ENCODE measurements around the gene CD52.
"Not testable (repeated sequence)": the region's sequence is repeated elsewhere in the genome, so short reads cannot be mapped to it uniquely, and the experiment has no call there.

CD52 gene

DNA sequence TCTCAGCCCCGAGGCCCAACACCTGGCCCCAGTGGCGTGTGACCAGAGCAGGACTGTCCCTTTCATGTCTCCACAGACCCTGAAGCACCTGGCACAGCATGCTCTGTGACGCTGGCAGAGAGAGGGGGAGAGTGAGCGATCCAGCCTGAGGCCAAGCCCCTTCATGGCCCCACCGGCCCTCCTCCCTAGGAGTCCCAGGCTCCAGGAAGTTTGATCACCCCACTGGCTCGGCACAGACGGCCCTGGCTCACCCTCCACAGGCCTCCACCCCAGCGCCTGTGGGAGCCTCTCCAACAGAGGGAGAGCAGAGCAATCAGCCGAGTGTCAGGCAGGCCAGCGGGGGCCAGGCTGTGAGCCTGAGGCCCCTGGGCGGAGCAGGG lies 26.9 kb upstream of the CD52 start:
- Histone ChIP-seq H3K27ac (ENCODE audit: low read length) (no peak overlapping the region), H3K4me1 (ENCODE audit: low read length) (peaks cover 46% of the 10 kb centered on the region), H4K20me1 (ENCODE audit: insufficient read depth, low read length) (no peaks in the 10 kb centered on the region), H3K4me3 (ENCODE audit: low read length) (no peak overlapping the region), H3K9me3 (ENCODE audit: insufficient read depth, low read length) (peaks cover 10% of the 10 kb centered on the region; the same call in 1 of the 2 replicates), H3K79me2 (ENCODE audit: low read length) (no peaks in the 10 kb centered on the region), H2AFZ (ENCODE audit: low read depth, low read length) (no peak overlapping the region), H3K4me2 (ENCODE audit: low read length) (peak overlapping the region; percentile 55), H3K36me3 (replicated peaks; ENCODE audit: low read depth, low read length) (no peaks in the 10 kb centered on the region), H3K27me3 (ENCODE audit: low read depth, low read length) (no peaks in the 10 kb centered on the region), H3K9ac (ENCODE audit: low read length) (no peak overlapping the region; the same call in 1 of the 2 replicates)
- no peak for TF ChIP-seq EZH2phosphoT487 (IDR thresholded peaks at IDR 0.05; ENCODE audit: low read depth)
- TF ChIP-seq, protein P1, sequence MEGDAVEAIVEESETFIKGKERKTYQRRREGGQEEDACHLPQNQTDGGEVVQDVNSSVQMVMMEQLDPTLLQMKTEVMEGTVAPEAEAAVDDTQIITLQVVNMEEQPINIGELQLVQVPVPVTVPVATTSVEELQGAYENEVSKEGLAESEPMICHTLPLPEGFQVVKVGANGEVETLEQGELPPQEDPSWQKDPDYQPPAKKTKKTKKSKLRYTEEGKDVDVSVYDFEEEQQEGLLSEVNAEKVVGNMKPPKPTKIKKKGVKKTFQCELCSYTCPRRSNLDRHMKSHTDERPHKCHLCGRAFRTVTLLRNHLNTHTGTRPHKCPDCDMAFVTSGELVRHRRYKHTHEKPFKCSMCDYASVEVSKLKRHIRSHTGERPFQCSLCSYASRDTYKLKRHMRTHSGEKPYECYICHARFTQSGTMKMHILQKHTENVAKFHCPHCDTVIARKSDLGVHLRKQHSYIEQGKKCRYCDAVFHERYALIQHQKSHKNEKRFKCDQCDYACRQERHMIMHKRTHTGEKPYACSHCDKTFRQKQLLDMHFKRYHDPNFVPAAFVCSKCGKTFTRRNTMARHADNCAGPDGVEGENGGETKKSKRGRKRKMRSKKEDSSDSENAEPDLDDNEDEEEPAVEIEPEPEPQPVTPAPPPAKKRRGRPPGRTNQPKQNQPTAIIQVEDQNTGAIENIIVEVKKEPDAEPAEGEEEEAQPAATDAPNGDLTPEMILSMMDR (IDR thresholded peaks at IDR 0.05; ENCODE audit: low read depth, low read length), result no peak

DNA sequence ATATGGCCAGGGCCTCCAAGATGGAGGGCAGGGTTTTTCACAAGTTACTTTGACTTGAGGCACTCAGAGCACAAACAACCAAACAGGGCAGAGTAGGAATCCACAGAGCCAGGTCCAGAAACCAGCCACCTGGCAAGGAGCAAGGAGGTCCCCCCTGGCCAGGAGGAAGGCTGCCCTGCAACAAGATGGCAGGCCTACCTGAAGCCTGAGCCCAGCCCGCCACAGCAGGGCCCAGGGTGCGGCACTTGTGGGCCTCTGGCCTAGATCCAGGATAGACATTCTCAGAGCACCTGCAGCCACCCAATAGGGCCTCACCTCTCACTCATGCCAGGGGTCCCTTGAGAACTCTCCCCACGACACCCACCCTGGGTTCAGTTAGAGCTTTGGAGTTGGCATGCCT lies 26.3 kb upstream of the CD52 start:
- no peaks in the 10 kb centered on the region for H3K36me3 ChIP-seq (replicated peaks; ENCODE audit: low read depth, low read length)
- H4K20me1 ChIP-seq (ENCODE audit: insufficient read depth, low read length), result no peaks in the 10 kb centered on the region
- H3K27ac ChIP-seq (ENCODE audit: low read length), result no peak overlapping the region
- H3K4me3 ChIP-seq (ENCODE audit: low read length), result no peak overlapping the region
- H3K79me2 ChIP-seq (ENCODE audit: low read length), result no peaks in the 10 kb centered on the region
- H3K27me3 ChIP-seq (ENCODE audit: low read depth, low read length), result no peaks in the 10 kb centered on the region
- H2AFZ ChIP-seq (ENCODE audit: low read depth, low read length), result no peak overlapping the region
- no peak overlapping the region for H3K9ac ChIP-seq (ENCODE audit: low read length)
- H3K9me3 ChIP-seq (ENCODE audit: insufficient read depth, low read length), result peaks cover 10% of the 10 kb centered on the region; the same call in 1 of the 2 replicates
- no peak overlapping the region for H3K4me2 ChIP-seq (ENCODE audit: low read length)
- peaks cover 46% of the 10 kb centered on the region for H3K4me1 ChIP-seq (ENCODE audit: low read length)
- TF ChIP-seq, protein P1 (IDR thresholded peaks at IDR 0.05; ENCODE audit: low read depth, low read length), result no peak
- TF ChIP-seq EZH2phosphoT487 (IDR thresholded peaks at IDR 0.05; ENCODE audit: low read depth), result no peak

DNA sequence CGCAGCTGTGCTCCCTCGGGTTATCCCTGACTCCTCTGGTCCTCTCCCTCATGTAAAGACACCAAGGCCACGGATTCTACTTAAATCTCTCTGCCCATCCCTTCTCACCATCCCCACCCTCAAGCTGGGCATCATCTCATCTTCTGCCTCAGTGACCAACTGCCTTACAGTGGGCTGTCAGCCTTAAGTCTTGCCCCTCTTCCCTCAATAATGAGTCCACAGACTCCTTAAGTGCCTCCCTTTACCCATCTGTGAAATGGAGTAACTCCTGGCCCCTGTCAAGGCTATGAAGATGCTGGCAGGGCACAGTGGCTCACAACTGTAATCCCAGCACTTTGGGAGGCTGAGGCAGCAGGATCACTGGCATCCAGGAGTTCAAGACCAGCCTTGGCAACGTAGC lies 25.8 kb upstream of the CD52 start:
- no peaks in the 10 kb centered on the region for H4K20me1 ChIP-seq (ENCODE audit: insufficient read depth, low read length)
- no peak overlapping the region for H3K4me2 ChIP-seq (ENCODE audit: low read length)
- no peaks in the 10 kb centered on the region for H3K79me2 ChIP-seq (ENCODE audit: low read length)
- H3K9ac ChIP-seq (ENCODE audit: low read length), result no peak overlapping the region
- no peak overlapping the region for H2AFZ ChIP-seq (ENCODE audit: low read depth, low read length)
- H3K27ac ChIP-seq (ENCODE audit: low read length), result no peak overlapping the region
- H3K4me1 ChIP-seq (ENCODE audit: low read length), result peaks cover 43% of the 10 kb centered on the region
- TF ChIP-seq, protein P1 (IDR thresholded peaks at IDR 0.05; ENCODE audit: low read depth, low read length), result no peak
- no peak for TF ChIP-seq EZH2phosphoT487 (IDR thresholded peaks at IDR 0.05; ENCODE audit: low read depth)
- no peak overlapping the region for H3K4me3 ChIP-seq (ENCODE audit: low read length)
- no peaks in the 10 kb centered on the region for H3K27me3 ChIP-seq (ENCODE audit: low read depth, low read length)
- no peaks in the 10 kb centered on the region for H3K36me3 ChIP-seq (replicated peaks; ENCODE audit: low read depth, low read length)
- H3K9me3 ChIP-seq (ENCODE audit: insufficient read depth, low read length), result peaks cover 10% of the 10 kb centered on the region; the same call in 1 of the 2 replicates

DNA sequence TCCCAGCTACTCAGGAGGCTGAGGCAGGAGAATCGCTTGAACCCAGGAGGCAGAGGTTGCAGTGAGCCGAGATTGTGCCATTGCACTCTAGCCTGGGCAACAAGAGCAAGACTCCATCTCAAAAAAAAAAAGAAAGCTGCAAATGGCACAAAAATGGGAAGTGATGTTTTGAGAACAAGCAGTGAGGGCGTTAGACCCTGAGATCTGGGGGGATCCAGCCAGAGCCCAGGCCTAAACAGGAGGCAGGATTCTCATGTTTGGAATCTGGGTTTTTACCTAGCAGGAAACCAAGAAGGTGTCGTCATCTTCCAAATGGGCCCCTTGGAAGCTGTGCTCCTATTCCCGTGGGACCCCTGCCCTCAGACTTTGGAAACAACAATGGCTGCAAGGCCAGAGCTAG lies 25.0 kb upstream of the CD52 start:
- not testable (repeated sequence) for H3K9ac ChIP-seq (ENCODE audit: low read length); H3K27me3 ChIP-seq (ENCODE audit: low read depth, low read length)

More for the DNA sequence above, 25.0 kb upstream of the CD52 start:
- Histone ChIP-seq H3K4me1 (ENCODE audit: low read length) (peaks cover 35% of the 10 kb centered on the region), H3K9me3 (ENCODE audit: insufficient read depth, low read length) (peaks cover 10% of the 10 kb centered on the region; the same call in 1 of the 2 replicates)
- H3K36me3 ChIP-seq (replicated peaks; ENCODE audit: low read depth, low read length); H3K4me2 ChIP-seq (ENCODE audit: low read length); H3K27ac ChIP-seq (ENCODE audit: low read length); H3K4me3 ChIP-seq (ENCODE audit: low read length); H2AFZ ChIP-seq (ENCODE audit: low read depth, low read length); H4K20me1 ChIP-seq (ENCODE audit: insufficient read depth, low read length); H3K79me2 ChIP-seq (ENCODE audit: low read length): not testable (repeated sequence)
